K562 (cell line): ENCODE results near the gene TBR1. TPM values are rescaled to one million over a fixed set of nuclear protein-coding genes. Genes with fewer than 3 reads are reported as not detected.

Experiments used
- COPS2 ChIP-seq: fragments of 450-650 bp; conservative IDR thresholded peaks from 2 replicates; pipeline ENCODE4 v1.6.1; 2016; ENCODE audit warnings: mild to moderate bottlenecking, moderate library complexity
- CREBBP ChIP-seq: IDR thresholded peaks from one replicate; pipeline ENCODE4 v1.6.1; 2012; ENCODE audit warnings: low read depth, mild to moderate bottlenecking, control low read depth, inconsistent platforms, low read length
- EZH2 ChIP-seq: IDR thresholded peaks from 2 replicates; pipeline ENCODE4 v1.6.1; 2012; ENCODE audit warnings: low read depth, mild to moderate bottlenecking, inconsistent platforms, low read length, borderline replicate concordance
- MAFF ChIP-seq: IDR thresholded peaks from 2 replicates; pipeline ENCODE4 v1.6.1; 2012; ENCODE audit warnings: low read length, improper control_type of control experiment
- POLR3A ChIP-seq: IDR thresholded peaks from 2 replicates; pipeline ENCODE4 v1.6.1; 2011; ENCODE audit warnings: borderline replicate concordance, mild to moderate bottlenecking, moderate library complexity; ENCODE audit not compliant: insufficient read length, insufficient read depth; ENCODE audit errors: extremely low read depth
- SRSF3 ChIP-seq: fragments of 200-400 bp; formaldehyde crosslinking; IDR thresholded peaks from 2 replicates; pipeline ENCODE4 v1.6.1; 2016; ENCODE audit warnings: mild to moderate bottlenecking, low read length, moderate library complexity; ENCODE audit not compliant: insufficient read depth
- ZNF197 ChIP-seq: fragments of 200-800 bp; sonication (Bioruptor generic); IDR thresholded peaks from 2 replicates; pipeline ENCODE4 v1.6.1; 2016; ENCODE audit warnings: low read depth, missing genetic modification characterization, missing compliant biosample characterization
- ZNF24 ChIP-seq: fragments of 450-650 bp; IDR thresholded peaks from 2 replicates; pipeline ENCODE4 v1.6.1; 2016
- ZNF431 ChIP-seq: sonication (generic); formaldehyde crosslinking; IDR thresholded peaks from 2 replicates; pipeline ENCODE4 v1.8.0; 2022; ENCODE audit warnings: mild to moderate bottlenecking, missing genetic modification reagents
- polyA plus RNA-seq, 8 experiments: library from polyadenylated mRNA; depleted of rRNA in 4 of 8; stranded (reverse) in 5 of 8; unstranded in 3 of 8; fragments of >200 nt; fragmentation: Nextera tagmentation in 2 of 8; fragmentation: Illumina TruSeq in 1 of 8; extraction: Ambion mirVana in 2 of 8; extraction: Trizol in 1 of 8; gene quantifications; 2 replicates each; pipeline versions ENCODE4 v1.2.1 to v1.2.3, GENCODE V29; 2011 to 2014; ENCODE audit warnings: inconsistent platforms in 1 of 8, missing spikeins in 1 of 8
- total RNA-seq, 7 experiments: library from RNA; depleted of rRNA in 6 of 7; stranded (reverse); fragments of >200 nt in 6 of 7; fragmentation: Illumina TruSeq in 2 of 7; extraction: Trizol in 2 of 7; gene quantifications; 2 replicates each; pipeline versions ENCODE4 v1.2.1 to v1.2.3, GENCODE V29; 2011 to 2021; ENCODE audit warnings: low replicate concordance in 1 of 7
- TF ChIP-seq, protein P1 (sequence below): fragments of 200-800 bp; sonication (Bioruptor generic); IDR thresholded peaks from 2 replicates; pipeline ENCODE4 v1.6.1; 2016; ENCODE audit warnings: missing genetic modification characterization, missing compliant biosample characterization
- TF ChIP-seq, protein P2 (sequence below): fragments of 450-650 bp; formaldehyde crosslinking; conservative IDR thresholded peaks from 2 replicates; pipeline ENCODE4 v1.4.0; 2022; ENCODE audit warnings: mild to moderate bottlenecking, missing genetic modification characterization

Gene TBR1
- total and polyA plus RNA-seq, 9 of the 15 experiments (the other 6 are each of a cell fraction or from before 2014, with no cell fraction given) = 0.01 to 0.09 TPM; not detected in 7

DNA sequence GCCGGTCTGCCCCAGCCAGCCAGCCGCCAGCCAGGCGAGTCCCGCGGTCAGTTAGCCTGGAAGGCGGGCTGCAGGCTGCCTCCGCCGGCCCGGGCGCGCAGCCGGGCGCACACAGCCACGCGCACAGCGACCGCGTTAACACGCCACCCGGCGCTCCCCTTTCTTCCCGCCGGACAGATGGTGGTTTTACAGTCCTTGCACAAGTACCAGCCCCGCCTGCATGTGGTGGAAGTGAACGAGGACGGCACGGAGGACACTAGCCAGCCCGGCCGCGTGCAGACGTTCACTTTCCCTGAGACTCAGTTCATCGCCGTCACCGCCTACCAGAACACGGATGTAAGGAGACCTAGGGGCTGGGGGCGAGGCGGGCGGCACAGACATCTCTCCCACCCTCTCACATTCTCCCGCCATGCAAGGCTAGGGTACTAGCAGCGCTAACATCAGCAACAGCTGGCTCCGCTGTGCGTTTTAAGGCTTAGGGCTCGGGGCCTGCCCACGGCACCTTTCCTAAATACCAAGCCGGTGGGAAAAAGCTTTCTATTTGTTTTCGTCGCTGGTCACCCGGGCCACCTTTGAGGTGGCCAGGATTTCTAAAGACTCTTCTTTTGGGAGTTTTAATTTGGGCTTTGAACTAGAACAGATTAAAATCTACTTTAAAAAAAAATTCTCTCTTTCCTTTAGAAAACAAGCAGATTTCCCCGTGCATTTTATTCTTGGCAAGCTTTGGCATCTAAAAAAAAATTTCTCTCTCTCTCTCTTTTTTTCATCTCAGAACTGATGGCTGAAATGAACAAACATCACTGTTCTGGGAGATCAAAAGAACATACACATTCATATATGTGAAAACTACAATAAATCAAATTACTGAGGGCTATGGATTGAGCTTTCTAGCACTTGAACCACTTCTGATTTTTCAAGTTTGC, 2.9 kb downstream of the TBR1 start (continued):
- TF ChIP-seq, protein P1, sequence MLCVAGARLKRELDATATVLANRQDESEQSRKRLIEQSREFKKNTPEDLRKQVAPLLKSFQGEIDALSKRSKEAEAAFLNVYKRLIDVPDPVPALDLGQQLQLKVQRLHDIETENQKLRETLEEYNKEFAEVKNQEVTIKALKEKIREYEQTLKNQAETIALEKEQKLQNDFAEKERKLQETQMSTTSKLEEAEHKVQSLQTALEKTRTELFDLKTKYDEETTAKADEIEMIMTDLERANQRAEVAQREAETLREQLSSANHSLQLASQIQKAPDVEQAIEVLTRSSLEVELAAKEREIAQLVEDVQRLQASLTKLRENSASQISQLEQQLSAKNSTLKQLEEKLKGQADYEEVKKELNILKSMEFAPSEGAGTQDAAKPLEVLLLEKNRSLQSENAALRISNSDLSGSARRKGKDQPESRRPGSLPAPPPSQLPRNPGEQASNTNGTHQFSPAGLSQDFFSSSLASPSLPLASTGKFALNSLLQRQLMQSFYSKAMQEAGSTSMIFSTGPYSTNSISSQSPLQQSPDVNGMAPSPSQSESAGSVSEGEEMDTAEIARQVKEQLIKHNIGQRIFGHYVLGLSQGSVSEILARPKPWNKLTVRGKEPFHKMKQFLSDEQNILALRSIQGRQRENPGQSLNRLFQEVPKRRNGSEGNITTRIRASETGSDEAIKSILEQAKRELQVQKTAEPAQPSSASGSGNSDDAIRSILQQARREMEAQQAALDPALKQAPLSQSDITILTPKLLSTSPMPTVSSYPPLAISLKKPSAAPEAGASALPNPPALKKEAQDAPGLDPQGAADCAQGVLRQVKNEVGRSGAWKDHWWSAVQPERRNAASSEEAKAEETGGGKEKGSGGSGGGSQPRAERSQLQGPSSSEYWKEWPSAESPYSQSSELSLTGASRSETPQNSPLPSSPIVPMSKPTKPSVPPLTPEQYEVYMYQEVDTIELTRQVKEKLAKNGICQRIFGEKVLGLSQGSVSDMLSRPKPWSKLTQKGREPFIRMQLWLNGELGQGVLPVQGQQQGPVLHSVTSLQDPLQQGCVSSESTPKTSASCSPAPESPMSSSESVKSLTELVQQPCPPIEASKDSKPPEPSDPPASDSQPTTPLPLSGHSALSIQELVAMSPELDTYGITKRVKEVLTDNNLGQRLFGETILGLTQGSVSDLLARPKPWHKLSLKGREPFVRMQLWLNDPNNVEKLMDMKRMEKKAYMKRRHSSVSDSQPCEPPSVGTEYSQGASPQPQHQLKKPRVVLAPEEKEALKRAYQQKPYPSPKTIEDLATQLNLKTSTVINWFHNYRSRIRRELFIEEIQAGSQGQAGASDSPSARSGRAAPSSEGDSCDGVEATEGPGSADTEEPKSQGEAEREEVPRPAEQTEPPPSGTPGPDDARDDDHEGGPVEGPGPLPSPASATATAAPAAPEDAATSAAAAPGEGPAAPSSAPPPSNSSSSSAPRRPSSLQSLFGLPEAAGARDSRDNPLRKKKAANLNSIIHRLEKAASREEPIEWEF (CRISPR knock-in tag) = no peak
- TF ChIP-seq COPS2 (no peak), ZNF197 (CRISPR knock-in tag) (no peak), ZNF431 (CRISPR knock-in tag) (peak; percentile 73; the same call in 1 of the 2 replicates), EZH2 (0 out of 2 replicates have a peak, but pooled peaks have one; percentile 31), CREBBP (no peak), MAFF (no peak), SRSF3 (no peak), ZNF24 (no peak), POLR3A (no peak)
- TF ChIP-seq, protein P2, sequence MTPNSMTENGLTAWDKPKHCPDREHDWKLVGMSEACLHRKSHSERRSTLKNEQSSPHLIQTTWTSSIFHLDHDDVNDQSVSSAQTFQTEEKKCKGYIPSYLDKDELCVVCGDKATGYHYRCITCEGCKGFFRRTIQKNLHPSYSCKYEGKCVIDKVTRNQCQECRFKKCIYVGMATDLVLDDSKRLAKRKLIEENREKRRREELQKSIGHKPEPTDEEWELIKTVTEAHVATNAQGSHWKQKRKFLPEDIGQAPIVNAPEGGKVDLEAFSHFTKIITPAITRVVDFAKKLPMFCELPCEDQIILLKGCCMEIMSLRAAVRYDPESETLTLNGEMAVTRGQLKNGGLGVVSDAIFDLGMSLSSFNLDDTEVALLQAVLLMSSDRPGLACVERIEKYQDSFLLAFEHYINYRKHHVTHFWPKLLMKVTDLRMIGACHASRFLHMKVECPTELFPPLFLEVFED (CRISPR knock-in tag) = no peak
